Stimulated activated CD4-positive, alpha-beta T cell treated with anti-CD3 and anti-CD28 coated beads, Interleukin-4, amount 100 ng/mL, for 1 hour (primary cell): ENCODE results near the gene COMMD10.

Experiments
- DNase-seq: peaks from one replicate; pipeline ENCODE4 v3.0.0-alpha.2; 2020

COMMD10 gene

GRCh38 chr5:116296335-116297072, 211.7 kb downstream of the COMMD10 start:
- DNase-seq = no peak

GRCh38 chr5:116297296-116297814, 212.5 kb downstream of the COMMD10 start:
- no peak for DNase-seq

- no peak for DNase-seq
Observed at GRCh38 chr5:116299746-116300640, 215.2 kb downstream of the COMMD10 start.

GRCh38 chr5:116301110-116301509, 216.3 kb downstream of the COMMD10 start:
- no peak for DNase-seq

GRCh38 chr5:116303340-116303739, 218.5 kb downstream of the COMMD10 start:
- DNase-seq = no peak

GRCh38 chr5:116303810-116304209, 219.0 kb downstream of the COMMD10 start:
- no peak for DNase-seq

GRCh38 chr5:116305899-116306298, 221.1 kb downstream of the COMMD10 start:
- no peak for DNase-seq

- DNase-seq = no peak
Observed at GRCh38 chr5:116306846-116307245, 222.0 kb downstream of the COMMD10 start.

- DNase-seq = no peak
Observed at GRCh38 chr5:116308391-116308790, 223.6 kb downstream of the COMMD10 start.

GRCh38 chr5:116313366-116313765, 228.5 kb downstream of the COMMD10 start:
- DNase-seq = no peak

- DNase-seq = no peak
Observed at GRCh38 chr5:116315531-116315930, 230.7 kb downstream of the COMMD10 start.

- no peak for DNase-seq
Observed at GRCh38 chr5:116318091-116318854, 233.4 kb downstream of the COMMD10 start.

GRCh38 chr5:116320486-116320885, 235.7 kb downstream of the COMMD10 start:
- DNase-seq = no peak

GRCh38 chr5:116329503-116329902, 244.7 kb downstream of the COMMD10 start:
- no peak for DNase-seq

GRCh38 chr5:116340799-116341198, 256.0 kb downstream of the COMMD10 start:
- no peak for DNase-seq
